ENCODE results near the gene ARV1.

DNA sequence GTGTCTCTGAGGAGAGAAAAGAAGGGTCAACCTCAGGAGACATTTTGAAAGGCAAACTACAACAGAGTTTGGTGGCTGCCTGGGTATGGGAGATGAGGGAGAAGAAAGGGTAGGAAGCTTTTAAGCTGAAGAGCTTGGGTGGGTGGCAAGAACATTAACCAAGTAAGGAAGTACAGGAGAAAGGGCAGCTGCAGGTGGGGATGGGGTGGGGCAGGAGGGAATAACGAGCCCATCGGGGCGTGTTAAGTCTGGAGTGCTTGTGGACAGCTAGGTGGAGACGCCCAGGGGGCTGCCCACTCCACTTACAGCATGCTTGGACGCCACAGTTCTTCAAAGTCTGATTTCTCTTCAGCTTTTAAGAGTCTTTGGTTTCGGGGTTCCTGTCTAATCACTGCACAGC lies 43.0 kb upstream of the ARV1 start:
- TF ChIP-seq, protein P1, sequence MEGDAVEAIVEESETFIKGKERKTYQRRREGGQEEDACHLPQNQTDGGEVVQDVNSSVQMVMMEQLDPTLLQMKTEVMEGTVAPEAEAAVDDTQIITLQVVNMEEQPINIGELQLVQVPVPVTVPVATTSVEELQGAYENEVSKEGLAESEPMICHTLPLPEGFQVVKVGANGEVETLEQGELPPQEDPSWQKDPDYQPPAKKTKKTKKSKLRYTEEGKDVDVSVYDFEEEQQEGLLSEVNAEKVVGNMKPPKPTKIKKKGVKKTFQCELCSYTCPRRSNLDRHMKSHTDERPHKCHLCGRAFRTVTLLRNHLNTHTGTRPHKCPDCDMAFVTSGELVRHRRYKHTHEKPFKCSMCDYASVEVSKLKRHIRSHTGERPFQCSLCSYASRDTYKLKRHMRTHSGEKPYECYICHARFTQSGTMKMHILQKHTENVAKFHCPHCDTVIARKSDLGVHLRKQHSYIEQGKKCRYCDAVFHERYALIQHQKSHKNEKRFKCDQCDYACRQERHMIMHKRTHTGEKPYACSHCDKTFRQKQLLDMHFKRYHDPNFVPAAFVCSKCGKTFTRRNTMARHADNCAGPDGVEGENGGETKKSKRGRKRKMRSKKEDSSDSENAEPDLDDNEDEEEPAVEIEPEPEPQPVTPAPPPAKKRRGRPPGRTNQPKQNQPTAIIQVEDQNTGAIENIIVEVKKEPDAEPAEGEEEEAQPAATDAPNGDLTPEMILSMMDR (IDR thresholded peaks at IDR 0.05 in 8 of 11, conservative IDR thresholded peaks at IDR 0.05 in 3 of 11), result no peak
- TF ChIP-seq POLR2A (IDR thresholded peaks at IDR 0.05) (no peak), POLR2AphosphoS5 (IDR thresholded peaks at IDR 0.05) (no peak)
